NCI-H1417 treated with DMSO at 0.1 percent for 48 hours (cell line): ENCODE measurements around the gene MCCC2.
"Not testable (repeated sequence)": the region's sequence is repeated elsewhere in the genome, so short reads cannot be mapped to it uniquely, and the experiment has no call there.

ENCODE experiments used
- DNase-seq: peaks from one replicate; lab custom pipeline; 2025; lab: John Stamatoyannopoulos, UW

Gene MCCC2

DNA sequence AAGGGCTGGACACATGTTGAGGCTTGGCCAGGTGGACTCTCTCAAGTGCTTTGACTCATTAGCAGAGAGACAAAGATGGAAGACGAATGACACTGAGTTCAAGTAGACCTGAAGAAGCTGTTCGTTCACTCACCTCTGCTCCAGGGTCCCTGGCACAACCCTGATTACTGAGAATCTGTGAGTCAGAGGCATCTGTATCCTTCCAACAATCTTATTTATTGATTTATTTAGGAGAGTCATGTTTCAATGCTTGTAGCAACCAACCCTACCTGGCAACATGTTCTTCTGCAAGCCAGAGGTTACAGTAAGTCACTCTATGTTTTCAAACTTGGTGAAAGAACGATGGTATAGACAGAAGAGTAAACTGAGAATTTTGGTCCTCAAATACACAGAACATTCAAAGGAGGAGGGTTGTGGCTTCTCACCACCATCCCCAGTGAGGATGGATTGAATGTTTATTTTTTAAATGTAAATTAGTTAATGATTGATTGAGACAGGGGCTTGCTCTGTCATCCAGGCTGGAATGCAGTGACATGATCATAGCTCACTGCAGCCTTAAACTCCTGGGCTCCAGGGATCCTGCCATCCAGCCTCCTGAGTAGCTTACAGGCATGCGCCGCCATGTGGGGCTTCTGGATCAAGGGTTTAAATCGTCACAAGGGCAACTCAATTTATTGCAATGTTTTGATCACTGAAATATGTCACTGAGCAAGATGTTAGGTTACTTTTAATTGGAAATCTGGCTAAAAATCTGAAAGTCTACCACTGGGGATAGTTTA is 76.2 kb downstream of the MCCC2 start:
- no peak for DNase-seq

DNA sequence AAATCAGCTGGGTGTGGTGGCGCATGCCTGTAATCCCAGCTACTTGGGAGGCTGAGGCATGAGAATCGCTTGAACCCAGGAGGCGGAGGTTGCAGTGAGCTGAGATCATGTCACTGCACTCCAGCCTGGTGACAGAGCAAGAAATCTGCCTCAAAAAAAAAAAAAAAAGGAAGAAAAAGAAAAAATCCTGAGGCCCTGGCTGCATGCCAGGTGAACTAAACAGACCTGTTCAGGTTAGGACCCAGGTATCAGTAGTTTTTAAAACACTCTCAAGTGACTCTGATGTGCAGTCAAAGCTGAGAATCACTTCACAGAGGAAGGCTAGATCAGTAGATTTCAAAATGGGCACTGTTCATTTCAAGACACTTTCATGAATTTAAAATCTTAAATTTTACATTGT is 77.5 kb downstream of the MCCC2 start:
- DNase-seq = not testable (repeated sequence)

GRCh38 chr5:71666321-71666720 is 79.2 kb downstream of the MCCC2 start:
- DNase-seq = no peak

GRCh38 chr5:71677977-71678376 is 90.8 kb downstream of the MCCC2 start:
- no peak for DNase-seq

DNA sequence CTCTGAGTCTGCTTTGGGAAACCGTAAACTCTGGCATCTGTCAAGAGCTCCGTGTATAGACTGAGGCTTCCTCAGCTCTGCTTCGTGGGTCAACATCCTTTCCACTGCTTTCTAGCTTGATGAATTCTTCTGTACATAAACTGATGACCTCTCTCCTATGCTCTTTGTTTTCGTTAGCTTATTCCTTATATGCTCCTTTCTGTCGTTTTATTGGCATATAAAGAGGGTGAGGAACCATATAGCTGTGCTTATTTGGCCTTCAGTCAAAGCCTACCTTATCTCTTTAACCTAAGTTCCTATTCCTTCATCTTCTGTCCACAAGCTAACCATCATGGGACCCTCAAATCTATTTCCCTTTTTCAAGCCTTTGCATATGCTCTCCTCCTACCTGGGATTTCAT is 92.6 kb downstream of the MCCC2 start:
- no peak for DNase-seq

DNA sequence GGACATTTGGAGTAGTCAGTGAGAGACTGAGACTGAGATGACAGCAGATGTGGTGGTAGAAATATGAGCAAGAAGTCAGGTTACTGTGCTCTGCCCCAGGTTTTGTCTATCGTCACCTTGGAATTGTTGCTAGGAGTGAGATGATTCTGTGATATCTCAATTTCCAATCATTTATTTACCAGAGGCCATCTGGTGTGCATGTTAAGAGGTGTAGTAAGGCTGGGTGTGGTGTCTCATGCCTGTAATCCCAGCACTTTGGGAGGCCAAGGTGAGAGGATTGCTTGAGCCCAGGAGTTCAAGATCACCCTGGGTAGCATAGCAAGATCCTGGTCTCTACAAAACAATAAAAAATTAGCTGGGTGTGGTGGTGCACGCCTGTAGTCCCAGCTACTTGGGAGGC is 93.4 kb downstream of the MCCC2 start:
- DNase-seq = no peak

DNA sequence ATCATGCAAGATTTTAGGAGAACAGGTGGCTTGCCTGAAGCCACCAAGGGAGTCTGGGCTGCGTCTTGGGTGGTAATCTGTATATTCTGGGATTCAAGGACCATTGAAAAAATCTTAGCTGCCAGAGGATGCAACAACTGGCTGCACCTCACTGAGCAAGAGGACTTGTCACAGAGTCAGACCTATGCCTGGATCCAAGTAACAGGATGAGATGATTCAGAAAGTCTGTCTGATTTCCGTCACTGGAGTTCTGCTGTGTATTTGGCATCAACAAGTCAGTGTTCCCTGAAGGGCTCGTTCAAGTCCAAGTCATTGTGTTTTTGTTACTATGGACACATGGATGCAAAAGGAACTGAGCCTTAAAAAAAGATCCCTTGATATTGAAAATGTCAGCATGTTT is 94.2 kb downstream of the MCCC2 start:
- no peak for DNase-seq

DNA sequence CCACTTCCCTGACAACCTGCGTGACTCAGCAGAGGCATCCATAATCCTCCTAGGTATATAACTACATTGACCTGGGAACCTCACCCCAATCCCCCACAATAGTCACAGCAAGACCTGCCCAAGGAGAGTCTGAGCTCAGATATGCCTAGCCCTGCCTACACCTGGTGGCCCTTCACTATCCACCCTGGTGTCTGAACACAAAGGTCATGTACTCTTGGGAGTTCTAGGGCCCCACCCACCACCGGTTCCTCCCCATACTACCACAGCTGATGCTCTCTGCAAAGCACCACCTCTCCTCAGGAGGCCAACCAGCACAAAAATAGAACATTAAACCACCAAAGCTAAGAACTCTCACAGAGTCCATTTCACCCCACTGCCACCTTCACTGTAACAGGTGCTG is 97.2 kb downstream of the MCCC2 start:
- DNase-seq = no peak

- DNase-seq = no peak
Measured at GRCh38 chr5:71693828-71694427, 106.8 kb downstream of the MCCC2 start.

DNA sequence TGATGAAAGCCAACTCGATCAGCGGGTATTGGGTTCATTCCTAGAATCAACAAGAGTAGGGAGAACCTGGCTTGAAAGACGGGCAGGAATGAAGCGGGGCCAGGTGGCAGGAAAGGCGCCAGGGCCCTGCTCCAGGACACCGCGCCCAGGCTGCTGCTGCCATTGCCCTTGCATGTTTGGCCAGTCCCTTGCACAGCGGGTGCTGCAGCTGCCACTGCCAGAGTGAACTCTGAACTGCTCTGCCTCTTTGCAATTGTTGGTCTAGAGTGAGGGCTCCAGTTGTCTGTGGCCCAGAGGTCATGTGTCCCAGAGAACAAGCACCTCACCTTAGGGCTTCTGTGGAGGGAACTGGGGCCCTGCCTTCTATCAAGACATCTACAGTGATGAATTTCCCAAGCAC is 107.9 kb downstream of the MCCC2 start:
- DNase-seq = no peak

- DNase-seq = no peak
Measured at GRCh38 chr5:71695595-71695994, 108.5 kb downstream of the MCCC2 start.

GRCh38 chr5:71697967-71698366 is 110.8 kb downstream of the MCCC2 start:
- no peak for DNase-seq

GRCh38 chr5:71699233-71699632 is 112.1 kb downstream of the MCCC2 start:
- no peak for DNase-seq

DNA sequence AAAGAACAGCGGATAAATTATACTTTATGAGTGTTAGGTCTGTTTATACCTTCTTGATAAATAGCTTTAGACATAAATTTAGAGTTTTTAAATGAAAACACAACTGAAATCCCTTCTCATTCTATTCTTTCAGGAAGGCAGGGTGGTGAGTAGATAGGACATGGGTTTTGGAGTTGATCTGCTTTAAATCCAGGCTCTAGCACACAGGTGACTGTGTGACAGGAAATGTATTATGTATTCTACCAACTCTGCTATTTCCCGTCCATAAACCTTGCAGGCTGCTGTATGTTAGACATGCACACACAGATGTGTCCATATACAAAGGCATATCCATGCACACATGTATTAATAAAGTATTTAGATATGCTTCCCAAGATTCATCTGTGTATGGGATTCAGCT is 112.6 kb downstream of the MCCC2 start:
- no peak for DNase-seq

DNA sequence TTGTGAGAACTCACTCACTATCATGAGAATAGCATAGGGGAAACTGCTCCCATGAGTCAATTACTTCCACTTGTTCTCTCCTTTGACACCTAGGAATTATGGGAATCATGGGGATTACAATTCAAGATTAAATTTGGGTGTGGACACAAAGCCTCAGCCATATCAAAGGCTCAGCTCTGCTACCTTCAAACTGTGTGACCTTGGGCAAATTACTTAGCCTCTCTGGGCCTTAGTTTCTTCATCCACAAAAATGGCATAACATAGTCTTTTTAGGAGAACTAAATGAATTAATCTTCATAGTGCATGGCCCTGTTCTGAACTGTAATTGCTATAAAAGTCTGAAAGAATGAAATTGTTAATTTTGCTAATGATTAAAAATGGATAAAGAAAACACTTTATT is 113.7 kb downstream of the MCCC2 start:
- no peak for DNase-seq

DNA sequence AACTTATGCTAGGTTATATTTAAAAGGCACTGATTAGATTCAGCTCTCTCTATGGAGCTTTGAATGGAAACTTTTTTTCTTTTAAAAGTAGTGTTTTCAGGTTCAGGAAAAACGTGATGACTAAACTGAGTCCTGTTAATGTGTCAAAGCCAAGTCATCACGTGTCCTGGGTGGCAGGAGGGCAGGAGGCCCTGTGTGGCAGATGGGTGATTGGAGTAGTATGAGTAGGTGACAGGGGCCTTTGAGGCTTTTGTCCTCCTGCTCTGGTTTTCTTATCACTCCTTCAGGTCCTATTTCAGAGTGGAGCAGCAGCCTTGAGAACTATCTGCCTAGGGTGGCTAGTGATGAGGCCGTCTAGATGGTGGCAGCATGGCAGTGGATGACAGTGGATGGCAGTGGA is 114.3 kb downstream of the MCCC2 start:
- DNase-seq = no peak

DNA sequence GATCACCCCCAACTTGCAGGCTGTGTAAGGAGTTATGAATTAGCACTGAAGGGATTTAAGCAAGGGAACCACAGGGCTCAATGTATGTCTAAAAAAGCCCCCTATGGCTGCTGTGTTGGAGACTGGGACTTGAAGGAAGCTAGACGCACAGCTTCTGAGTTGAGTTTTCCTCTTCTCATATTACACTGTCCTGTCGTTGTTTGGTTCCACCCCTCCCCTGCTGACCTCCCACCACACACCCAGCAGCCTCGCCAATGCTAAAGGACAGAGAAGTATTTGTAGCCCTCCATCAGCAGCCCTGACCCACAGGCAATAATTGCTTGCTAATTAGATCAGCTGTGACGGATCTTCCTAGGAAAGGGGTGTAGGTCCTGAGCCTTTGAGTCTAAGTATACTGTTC is 116.8 kb downstream of the MCCC2 start:
- DNase-seq = no peak

DNA sequence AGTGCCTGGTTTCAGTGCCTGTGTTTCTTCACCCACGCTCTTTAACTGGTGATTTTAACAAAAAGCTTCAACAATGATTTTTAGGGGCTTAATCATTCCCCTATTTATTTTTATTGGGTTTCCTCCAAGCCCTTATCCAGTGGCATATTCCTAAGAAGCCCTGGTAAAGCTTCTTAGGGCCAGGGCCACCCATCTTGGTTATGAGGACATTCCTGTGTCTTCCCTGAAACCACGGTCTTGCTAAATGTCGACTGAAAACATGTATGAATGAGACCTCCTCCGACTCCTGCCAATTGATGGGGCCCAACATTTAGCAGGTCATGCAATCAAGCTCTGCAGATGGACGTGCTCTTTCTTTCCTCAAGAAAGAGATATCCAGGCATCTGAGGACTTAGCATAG is 118.3 kb downstream of the MCCC2 start:
- no peak for DNase-seq

- no peak for DNase-seq
Measured at GRCh38 chr5:71706906-71707305, 119.8 kb downstream of the MCCC2 start.
